ENCODE results near the gene SBF1.

The SBF1 gene

GRCh38 chr22:50446708-50447575 lies 27.9 kb downstream of the SBF1 start:
- DNase-seq (ENCODE audit: low read depth in 2 of 2): no peak

DNA sequence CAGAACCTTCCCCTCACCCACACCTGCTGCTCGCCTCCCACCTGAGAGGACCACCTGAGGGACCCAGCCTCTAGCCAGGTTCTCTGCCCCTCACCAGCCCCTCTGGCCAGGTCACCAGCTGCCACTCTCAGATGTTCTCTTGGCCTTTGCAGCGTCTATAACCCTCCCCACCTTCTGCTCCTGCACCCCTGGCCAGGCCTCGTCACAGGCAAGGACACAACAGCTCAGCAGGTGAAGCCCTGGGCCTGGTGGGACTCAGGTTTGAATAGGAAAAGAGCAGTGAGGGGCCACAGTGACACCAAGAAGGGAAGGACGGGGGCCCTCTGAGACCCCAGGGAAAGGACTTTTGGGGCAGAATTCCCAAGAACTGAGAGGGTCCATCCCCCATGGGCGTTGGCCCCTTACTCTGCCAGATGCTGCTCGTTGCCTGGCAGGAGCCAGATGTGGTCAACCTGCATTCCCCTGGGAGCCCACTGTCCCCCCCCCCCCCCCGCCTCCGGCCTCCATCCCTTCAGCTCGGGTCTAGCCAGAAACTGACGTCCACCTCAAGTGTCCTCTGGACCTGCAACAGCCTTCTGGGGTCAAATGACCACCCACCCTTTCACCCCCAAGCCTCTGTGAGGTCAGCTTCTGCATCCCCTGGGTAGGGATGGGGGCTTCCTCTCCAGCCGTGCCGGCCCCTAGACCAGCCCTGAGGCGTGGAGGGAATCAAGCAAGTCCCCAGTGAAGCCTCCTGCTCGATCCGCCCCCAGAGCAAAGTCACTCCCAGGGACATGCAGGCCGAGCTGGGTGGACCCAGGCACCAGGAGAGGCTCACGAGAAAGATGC lies 28.7 kb downstream of the SBF1 start:
- no peak for DNase-seq (ENCODE audit: low read depth in 2 of 2)

GRCh38 chr22:50445071-50445879 lies 29.6 kb downstream of the SBF1 start:
- no peak for DNase-seq (ENCODE audit: low read depth in 2 of 2)

DNA sequence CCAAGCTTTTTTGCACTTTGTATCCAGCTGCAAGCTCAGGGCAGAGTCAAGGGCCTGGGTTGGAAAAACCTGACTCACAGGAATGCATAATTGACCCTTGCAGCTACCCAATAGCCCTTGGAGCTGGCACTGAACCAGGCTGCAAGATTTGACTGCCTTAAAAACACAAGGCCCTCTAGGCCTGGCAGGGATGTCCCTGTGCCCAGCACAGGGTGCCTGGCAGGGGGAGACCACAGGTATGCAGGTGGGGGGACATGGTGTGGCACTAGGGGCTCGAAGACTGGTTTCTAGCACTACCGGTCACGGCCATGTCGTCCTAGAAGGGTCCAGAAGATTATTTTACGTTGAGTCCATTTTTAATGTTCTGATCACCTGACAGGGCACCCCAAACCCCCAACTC lies 30.2 kb downstream of the SBF1 start:
- no peak for DNase-seq (ENCODE audit: low read depth in 2 of 2)

- DNase-seq (ENCODE audit: low read depth in 2 of 2): no peak
These were observed 30.8 kb downstream of the SBF1 start for GRCh38 chr22:50443801-50444625.

DNA sequence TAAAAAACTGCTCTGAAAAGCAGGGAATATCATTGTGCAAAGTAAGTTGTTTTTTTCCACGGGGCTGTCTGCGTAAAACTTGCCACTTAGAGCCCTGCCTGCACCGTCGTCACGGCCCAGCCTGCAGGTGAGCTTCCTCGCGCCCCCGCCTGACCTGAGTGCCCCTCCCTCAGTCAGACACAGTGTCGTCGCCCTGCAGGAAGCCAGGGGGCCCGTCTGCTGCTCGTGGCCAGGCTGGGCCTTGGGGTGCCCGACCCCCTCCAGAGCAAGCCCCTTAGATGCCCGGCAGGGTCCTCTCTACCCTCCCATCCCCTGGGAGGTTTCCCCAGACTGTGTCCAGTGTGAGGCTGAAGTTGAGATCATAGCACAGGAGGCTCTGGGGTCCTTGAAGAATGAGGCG lies 31.6 kb downstream of the SBF1 start:
- DNase-seq (ENCODE audit: low read depth in 2 of 2): no peak

- no peak for DNase-seq (ENCODE audit: low read depth in 2 of 2)
These were observed 33.3 kb downstream of the SBF1 start for GRCh38 chr22:50441428-50441993.

- DNase-seq (ENCODE audit: low read depth in 2 of 2): no peak
These were observed 34.1 kb downstream of the SBF1 start for GRCh38 chr22:50440544-50441249.

DNA sequence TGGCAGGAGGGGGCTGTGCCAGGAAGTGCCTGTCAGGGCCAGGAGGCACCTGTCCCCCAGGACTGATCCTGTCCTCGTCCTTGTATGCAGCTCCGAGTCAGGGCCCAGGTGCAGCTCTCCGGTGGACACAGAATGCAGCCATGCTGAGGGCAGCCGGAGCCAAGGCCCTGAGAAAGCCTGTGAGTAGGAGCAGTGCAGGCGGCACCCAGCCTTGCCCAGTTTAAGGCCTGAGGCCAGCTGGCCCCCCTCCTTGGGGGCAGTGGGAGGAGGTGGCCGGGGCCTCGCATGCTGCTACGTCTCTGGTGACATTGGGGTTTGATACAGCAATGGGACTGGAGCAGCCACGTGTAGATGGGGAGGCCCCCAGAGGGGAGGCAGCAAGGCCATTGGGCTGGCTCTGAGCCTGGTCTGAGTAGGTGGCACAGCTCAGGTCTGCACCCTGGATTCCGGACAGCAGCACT lies 34.9 kb downstream of the SBF1 start:
- no peak for DNase-seq (ENCODE audit: low read depth in 2 of 2)

DNA sequence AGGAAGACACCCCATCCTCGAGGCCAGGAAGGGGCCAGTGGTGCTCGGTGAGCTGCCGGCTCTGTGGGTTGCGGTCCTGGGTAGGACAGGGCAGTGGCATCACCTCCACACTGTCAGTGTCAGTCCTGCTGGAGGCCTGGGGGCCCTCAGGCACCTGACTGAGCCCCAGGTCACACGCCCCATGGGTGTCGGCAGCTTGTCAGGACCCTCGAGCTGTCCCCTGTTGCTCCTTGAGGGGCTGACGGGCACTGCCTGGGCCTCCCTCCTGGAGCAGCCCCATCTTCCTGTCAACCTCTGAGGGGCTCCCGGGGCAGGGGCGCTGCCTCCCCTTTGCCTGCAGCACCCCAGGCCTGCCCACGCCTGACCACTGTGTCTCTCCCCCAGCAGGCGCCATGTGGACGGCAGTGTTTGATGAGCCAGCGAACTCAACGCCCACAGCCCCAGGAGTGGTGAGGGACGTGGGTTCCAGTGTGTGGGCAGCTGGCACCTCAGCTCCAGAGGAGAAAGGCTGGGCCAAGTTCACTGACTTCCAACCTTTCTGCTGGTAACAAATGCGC lies 35.4 kb downstream of the SBF1 start:
- no peak for DNase-seq (ENCODE audit: low read depth in 2 of 2)

- DNase-seq (ENCODE audit: low read depth in 2 of 2): no peak
These were observed 36.2 kb downstream of the SBF1 start for GRCh38 chr22:50438305-50439275.

DNA sequence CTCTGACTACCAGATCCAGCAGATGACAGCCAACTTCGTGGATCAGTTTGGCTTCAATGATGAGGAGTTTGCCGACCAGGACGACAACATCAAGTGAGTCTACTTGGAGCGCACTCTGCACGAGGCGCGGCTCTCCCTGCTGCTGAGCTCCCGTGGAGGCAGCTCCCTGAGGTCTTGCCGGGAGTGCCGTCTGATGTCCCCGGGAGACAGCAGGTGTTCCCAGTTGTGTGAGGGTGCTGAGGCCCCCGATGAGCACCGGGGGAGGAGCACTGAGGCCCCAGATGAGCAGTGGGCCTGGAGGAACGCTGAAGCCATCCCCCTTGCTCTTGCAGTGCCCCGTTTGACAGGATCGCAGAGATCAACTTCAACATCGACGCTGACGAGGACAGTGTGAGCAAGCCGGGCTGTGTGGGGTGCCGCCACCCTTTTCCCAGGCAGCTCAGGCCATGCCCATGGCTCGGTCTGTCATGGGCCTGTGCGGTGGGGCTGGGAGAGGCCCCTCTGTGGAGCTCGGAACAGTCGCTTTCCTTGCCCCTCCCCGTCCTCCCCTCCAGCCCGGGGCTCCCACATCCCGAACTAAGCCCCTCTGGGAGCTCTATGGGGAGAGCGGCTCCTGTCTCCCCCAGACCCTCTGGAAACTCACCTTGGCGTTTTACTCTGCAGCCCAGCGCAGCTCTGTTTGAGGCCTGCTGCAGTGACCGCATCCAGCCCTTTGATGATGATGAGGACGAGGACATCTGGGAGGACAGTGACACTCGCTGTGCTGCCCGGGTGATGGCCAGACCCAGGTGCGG lies 37.1 kb downstream of the SBF1 start:
- DNase-seq (ENCODE audit: low read depth in 2 of 2): no peak

DNA sequence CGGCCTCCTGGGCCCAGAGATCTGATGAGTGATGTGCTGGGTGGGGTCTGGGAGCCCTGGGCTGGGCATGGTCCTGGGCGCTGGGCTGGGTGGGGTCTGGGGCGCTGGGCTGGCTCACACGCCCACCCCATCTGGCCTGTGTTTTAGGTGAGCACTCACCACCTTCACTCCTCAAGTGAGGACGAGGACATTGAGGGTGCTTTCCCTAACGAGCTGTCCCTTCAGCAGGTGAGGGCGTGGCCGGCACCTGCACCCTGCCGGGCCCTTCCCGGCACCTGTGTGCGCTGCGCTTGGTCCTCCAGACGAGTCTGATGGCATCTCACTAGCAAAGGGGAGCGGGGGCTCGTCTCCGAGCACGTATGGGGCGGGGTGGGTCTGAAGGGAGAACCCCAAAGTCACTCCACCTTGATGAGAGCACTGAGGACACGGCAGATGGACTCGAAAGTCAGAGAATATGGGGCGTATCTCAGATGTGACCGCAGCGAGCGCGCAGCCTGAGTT lies 37.9 kb downstream of the SBF1 start:
- DNase-seq (ENCODE audit: low read depth in 2 of 2): no peak

- DNase-seq (ENCODE audit: low read depth in 2 of 2): no peak
These were observed 38.6 kb downstream of the SBF1 start for GRCh38 chr22:50436015-50436830.

GRCh38 chr22:50435291-50436014 lies 39.4 kb downstream of the SBF1 start:
- no peak for DNase-seq (ENCODE audit: low read depth in 2 of 2)

DNA sequence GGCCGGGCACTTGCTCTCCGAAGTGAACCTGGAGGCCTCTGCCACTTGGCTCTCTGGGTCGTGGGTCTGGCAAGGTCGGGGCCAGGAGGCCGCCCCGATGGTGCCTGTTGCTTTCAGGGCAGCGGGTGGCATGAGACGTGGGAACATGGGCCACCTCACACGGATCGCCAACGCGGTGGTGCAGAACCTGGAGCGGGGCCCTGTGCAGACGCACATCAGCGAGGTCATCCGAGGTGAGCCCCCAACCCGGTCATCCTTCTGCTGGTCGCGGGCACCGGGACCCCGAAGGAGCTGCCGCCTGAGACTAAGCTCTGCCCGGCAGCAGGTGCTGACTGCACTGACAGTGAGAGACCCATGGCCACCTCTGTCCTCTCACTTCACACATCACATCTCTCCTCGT lies 40.0 kb downstream of the SBF1 start:
- DNase-seq (ENCODE audit: low read depth in 2 of 2): no peak
